Vagina (tissue), 2 donors: ENCODE measurements around the gene MAP2K5. TPM values are rescaled to one million over a fixed set of nuclear protein-coding genes. Genes with fewer than 3 reads are reported as not detected.
"Not testable (repeated sequence)": the region's sequence is repeated elsewhere in the genome, so short reads cannot be mapped to it uniquely, and the experiment has no call there.

Source experiments
- DNase-seq, 2 donors: peaks; one replicate each; pipeline ENCODE4 v3.0.0-alpha.2; 2017; ENCODE audit errors: extremely low spot score in 2 of 2
- H3K27ac ChIP-seq: fragments of 200-600 bp; sonication (generic); one replicate; pipeline ENCODE4 v1.5.1; 2019
- H3K27me3 ChIP-seq: fragments of 200-600 bp; sonication (generic); one replicate; pipeline ENCODE4 v1.5.1; 2019
- H3K36me3 ChIP-seq, 2 donors: fragments of 200-600 bp; sonication (generic); one replicate each; pipeline ENCODE4 v1.5.1; 2017 to 2019
- H3K4me1 ChIP-seq: fragments of 200-600 bp; sonication (generic); one replicate; pipeline ENCODE4 v1.5.1; 2019
- H3K4me3 ChIP-seq, 2 donors: fragments of 200-600 bp; sonication (generic); 1 replicate in 1 of 2; 2 replicates in 1 of 2; pipeline ENCODE4 v1.5.1; 2016 to 2019
- H3K9me3 ChIP-seq: fragments of 200-600 bp; sonication (generic); one replicate; pipeline ENCODE4 v1.5.1; 2019
- POLR2A ChIP-seq, 2 donors: fragments of 450-650 bp; IDR thresholded peaks; one replicate each; pipeline ENCODE4 v1.6.1; 2017; ENCODE audit warnings: antibody characterized with exemption in 2 of 2, mild to moderate bottlenecking in 2 of 2, moderate library complexity in 2 of 2
- POLR2AphosphoS5 ChIP-seq, 2 donors: sonication (generic); formaldehyde crosslinking; IDR thresholded peaks; one replicate each; pipeline ENCODE4 v1.9.0; 2017; ENCODE audit warnings: antibody characterized with exemption in 2 of 2, mild to moderate bottlenecking in 2 of 2, low read depth in 1 of 2; ENCODE audit not compliant: insufficient read depth in 1 of 2
- intact Hi-C: fragments of 100-400 bp; cut with DNase I; formaldehyde crosslinking; loops from one replicate; pipeline ENCODE4 v1.15.1; 2023
- total RNA-seq: library from RNA; depleted of rRNA; stranded (reverse); fragments of >200 nt; gene quantifications from one replicate; pipeline ENCODE4 v1.2.3, GENCODE V29; 2016
- TF ChIP-seq, protein P1 (sequence below), 3 experiments: fragments of 450-650 bp in 2 of 3; fragments of 200-600 bp in 1 of 3; sonication (generic) in 1 of 3; IDR thresholded peaks; one replicate each; pipeline ENCODE4 v1.5.1; 2017 to 2019; ENCODE audit warnings: antibody characterized with exemption in 3 of 3, mild to moderate bottlenecking in 2 of 3, moderate library complexity in 2 of 3

The MAP2K5 gene
- total RNA-seq, 1 donor from 2014 or later: 13.5 TPM

DNA sequence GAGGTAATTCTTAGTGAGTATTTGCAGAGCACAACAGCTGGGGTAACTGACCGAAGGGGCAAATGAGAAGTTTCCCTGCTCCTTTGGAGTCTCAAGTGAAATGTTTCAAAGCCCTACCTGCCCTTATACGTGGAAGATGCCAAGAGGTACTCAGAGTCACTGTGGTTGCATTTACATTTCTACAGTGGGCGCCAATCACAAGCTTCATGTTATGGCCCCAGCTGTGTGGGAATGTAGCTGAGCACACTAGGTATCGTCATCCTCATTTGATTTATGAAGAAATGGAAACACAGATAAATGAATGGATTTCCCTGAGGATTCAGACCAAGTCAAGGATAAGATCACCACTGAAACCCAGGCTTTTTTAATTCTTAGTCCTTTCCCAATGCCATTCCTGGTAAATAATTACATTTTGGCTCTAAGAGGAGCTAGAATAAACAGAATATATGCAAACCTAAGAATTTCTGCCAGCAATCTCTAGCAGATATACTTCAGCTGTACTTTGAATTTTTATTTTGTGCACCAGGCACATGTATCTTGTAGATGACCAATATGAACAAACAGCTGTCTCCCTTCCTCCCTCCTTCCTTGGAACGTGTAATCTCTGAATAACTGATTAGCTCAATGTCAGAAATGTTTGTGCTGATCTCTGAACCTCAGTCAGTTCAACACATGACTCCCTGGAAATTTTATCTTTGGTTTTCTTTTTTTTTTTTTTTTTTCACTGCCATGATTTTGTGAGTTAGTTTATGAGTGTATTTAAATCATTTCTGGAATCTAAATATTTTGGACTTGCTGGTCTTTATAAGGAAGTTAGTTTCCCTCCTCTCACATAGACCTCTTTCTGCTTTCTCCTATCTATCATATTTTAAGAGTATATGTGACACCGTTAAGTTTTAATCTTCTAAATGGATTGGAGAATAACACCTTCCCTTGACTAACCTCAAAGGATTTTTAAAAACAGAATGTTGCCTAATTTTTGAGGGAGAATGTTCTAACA is 69.2 kb downstream of the MAP2K5 start:
- TF ChIP-seq, protein P1, sequence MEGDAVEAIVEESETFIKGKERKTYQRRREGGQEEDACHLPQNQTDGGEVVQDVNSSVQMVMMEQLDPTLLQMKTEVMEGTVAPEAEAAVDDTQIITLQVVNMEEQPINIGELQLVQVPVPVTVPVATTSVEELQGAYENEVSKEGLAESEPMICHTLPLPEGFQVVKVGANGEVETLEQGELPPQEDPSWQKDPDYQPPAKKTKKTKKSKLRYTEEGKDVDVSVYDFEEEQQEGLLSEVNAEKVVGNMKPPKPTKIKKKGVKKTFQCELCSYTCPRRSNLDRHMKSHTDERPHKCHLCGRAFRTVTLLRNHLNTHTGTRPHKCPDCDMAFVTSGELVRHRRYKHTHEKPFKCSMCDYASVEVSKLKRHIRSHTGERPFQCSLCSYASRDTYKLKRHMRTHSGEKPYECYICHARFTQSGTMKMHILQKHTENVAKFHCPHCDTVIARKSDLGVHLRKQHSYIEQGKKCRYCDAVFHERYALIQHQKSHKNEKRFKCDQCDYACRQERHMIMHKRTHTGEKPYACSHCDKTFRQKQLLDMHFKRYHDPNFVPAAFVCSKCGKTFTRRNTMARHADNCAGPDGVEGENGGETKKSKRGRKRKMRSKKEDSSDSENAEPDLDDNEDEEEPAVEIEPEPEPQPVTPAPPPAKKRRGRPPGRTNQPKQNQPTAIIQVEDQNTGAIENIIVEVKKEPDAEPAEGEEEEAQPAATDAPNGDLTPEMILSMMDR (IDR thresholded peaks at IDR 0.05): no peak
- TF ChIP-seq POLR2AphosphoS5 (IDR thresholded peaks at IDR 0.05; ENCODE audit: insufficient read depth in 1 of 2, low read depth in 1 of 2) (no peak), POLR2A (IDR thresholded peaks at IDR 0.05) (no peak)
- intact Hi-C loops: no loop called here
- no peaks in the 10 kb centered on the region for H3K27me3 ChIP-seq
- H3K4me1 ChIP-seq: no peaks in the 10 kb centered on the region
- no peaks in the 10 kb centered on the region for H3K9me3 ChIP-seq
- H3K27ac ChIP-seq: no peak overlapping the region
- DNase-seq: no peak
- no peak overlapping the region for H3K4me3 ChIP-seq
- no peaks in the 10 kb centered on the region for H3K36me3 ChIP-seq

GRCh38 chr15:67613211-67613610 is 70.7 kb downstream of the MAP2K5 start:
- DNase-seq: no peak
- intact Hi-C loops: no loop called here
- Histone ChIP-seq H3K27me3 (no peaks in the 10 kb centered on the region), H3K4me3 (no peak overlapping the region), H3K9me3 (no peaks in the 10 kb centered on the region), H3K36me3 (no peaks in the 10 kb centered on the region), H3K27ac (no peak overlapping the region), H3K4me1 (no peaks in the 10 kb centered on the region)
- TF ChIP-seq POLR2AphosphoS5 (IDR thresholded peaks at IDR 0.05; ENCODE audit: insufficient read depth in 1 of 2, low read depth in 1 of 2) (no peak), POLR2A (IDR thresholded peaks at IDR 0.05) (no peak)
- TF ChIP-seq, protein P1 (IDR thresholded peaks at IDR 0.05): no peak

GRCh38 chr15:67613708-67614107 is 71.2 kb downstream of the MAP2K5 start:
- Histone ChIP-seq H3K9me3 (no peaks in the 10 kb centered on the region), H3K4me3 (no peak overlapping the region), H3K4me1 (no peaks in the 10 kb centered on the region), H3K27me3 (no peaks in the 10 kb centered on the region), H3K27ac (no peak overlapping the region), H3K36me3 (no peaks in the 10 kb centered on the region)
- intact Hi-C loops: no loop called here
- no peak for TF ChIP-seq POLR2AphosphoS5 (IDR thresholded peaks at IDR 0.05; ENCODE audit: insufficient read depth in 1 of 2, low read depth in 1 of 2)
- TF ChIP-seq, protein P1 (IDR thresholded peaks at IDR 0.05): no peak
- TF ChIP-seq POLR2A (IDR thresholded peaks at IDR 0.05): no peak
- DNase-seq: no peak

DNA sequence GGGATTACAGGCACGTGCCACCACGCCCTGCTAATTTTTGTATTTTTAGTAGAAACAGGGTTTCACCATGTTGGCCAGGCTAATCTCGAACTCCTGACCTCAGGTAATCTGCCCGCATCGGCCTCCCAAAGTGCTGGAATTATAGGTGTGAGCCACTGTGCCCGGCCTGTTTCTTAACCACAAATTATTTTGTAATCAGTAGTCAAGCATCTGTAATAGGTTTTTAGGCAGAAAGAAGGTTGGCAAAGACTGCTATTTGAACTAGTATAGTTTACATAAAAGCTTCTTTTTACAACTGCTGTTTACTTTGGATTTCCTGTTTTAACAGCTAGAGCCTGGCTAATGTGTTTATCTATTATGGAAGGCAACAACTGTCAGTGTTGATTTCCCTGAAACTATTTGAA is 72.6 kb downstream of the MAP2K5 start:
- H3K36me3 ChIP-seq, intact Hi-C loops, H3K9me3 ChIP-seq, DNase-seq, H3K4me1 ChIP-seq, H3K4me3 ChIP-seq, H3K27ac ChIP-seq, H3K27me3 ChIP-seq: not testable (repeated sequence)

DNA sequence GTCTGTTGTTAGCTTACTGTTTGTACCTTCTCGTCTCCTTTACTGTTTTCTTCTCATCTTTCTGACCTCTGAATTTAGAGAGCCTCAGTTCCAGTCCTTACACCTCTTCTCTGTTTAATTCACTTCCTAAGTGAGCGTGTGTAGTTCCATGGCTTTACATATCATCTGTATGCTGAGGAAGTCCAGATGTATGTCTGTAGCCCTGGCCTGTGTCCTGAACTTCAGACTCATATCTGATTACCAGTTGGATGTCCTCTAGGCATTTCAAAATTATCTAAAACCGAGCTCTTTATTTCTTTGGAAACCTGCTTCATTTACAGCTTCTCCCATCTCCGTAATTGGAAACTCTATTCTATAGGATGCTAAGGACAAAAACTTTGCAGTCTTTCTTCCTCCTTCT is 75.8 kb downstream of the MAP2K5 start:
- no peaks in the 10 kb centered on the region for H3K4me1 ChIP-seq
- H3K27me3 ChIP-seq: no peaks in the 10 kb centered on the region
- no peak overlapping the region for H3K4me3 ChIP-seq
- H3K27ac ChIP-seq: no peak overlapping the region
- H3K9me3 ChIP-seq: no peaks in the 10 kb centered on the region
- DNase-seq: no peak
- H3K36me3 ChIP-seq: no peaks in the 10 kb centered on the region
- TF ChIP-seq POLR2AphosphoS5 (IDR thresholded peaks at IDR 0.05; ENCODE audit: insufficient read depth in 1 of 2, low read depth in 1 of 2) (no peak), POLR2A (IDR thresholded peaks at IDR 0.05) (no peak)
- TF ChIP-seq, protein P1 (IDR thresholded peaks at IDR 0.05): no peak
- intact Hi-C loops: no loop called here
